ENCODE data around the gene OXLD1.

OXLD1 gene

GRCh38 chr17:81666342-81667191 is at the start of gene OXLD1, which contains the start of gene CCDC137:
TSS of gene OXLD1 (minus strand) at chr17:81666605. CDS start at chr17:81666577, 28 bp downstream.
TSS of gene CCDC137 (plus strand) at chr17:81666737. CDS start at chr17:81666767, 30 bp downstream.
- ATAC-seq, result peak; percentile 97 to 98

DNA sequence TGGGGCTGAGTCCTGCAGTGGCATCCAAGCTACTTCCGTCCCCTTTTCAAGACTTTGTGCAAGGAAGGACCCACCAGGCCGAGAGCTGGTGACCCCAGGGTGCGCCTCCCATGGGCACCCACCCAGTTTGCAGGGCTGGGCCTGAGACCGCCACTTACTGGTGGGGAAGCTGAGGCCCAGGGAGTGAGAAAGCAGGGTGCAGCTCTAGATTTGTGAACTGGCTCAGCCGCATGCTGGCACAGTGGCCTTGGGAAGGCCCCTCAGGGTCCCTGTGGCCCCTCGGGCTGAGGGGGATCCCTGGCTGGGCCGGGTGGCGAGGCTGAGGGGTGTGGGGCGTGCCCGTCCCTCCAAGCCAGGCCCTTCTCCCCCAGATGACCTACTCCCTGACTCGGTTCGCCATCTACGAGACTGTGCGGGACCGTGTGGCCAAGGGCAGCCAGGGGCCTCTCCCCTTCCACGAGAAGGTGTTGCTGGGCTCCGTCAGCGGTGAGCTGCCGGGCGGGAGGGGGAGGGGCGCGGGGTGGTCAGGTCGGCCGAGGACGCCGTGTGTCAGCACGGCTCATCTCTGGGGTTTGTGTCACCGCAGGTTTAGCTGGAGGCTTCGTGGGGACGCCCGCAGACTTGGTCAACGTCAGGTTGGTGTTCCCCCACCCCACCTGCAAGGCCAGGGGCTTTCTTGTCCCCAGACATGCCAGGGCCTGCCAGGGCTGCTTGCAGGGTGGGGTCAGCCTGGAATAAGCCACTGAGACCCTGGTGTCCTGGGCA is 48.9 kb upstream of the OXLD1 start:
- no peak for ATAC-seq

DNA sequence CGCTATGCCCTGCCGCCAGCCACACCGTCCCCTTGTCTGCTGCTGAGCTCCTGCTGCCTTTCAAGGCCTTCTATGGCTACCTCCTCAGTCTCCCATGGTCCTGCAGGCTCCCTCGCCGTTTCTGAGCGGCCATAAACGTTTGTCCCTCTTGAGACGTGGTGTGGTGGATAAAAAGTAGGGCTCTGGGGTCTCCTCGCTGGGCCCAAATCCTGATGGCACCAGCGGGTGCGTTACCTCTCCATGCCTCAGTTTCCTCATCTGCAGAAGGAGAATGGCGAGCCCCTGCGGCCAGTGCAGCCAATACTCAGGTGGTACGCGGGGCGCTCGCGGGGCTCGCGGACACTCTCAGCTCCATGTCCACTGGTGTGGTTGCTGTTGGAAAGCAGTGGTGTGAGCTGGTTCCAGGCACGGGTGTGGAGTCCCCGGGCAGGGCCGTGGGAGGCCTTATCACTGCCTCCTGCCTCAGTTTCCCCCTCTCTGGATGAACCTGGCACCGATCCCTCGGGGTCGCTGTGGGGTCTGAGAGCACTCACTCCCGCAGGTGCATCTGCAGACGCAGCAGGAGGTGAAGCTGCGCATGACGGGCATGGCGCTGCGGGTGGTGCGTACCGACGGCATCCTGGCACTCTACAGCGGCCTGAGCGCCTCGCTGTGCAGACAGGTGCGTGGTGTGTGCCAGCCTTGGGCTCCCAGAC is 48.2 kb upstream of the OXLD1 start:
- ATAC-seq, result no peak

DNA sequence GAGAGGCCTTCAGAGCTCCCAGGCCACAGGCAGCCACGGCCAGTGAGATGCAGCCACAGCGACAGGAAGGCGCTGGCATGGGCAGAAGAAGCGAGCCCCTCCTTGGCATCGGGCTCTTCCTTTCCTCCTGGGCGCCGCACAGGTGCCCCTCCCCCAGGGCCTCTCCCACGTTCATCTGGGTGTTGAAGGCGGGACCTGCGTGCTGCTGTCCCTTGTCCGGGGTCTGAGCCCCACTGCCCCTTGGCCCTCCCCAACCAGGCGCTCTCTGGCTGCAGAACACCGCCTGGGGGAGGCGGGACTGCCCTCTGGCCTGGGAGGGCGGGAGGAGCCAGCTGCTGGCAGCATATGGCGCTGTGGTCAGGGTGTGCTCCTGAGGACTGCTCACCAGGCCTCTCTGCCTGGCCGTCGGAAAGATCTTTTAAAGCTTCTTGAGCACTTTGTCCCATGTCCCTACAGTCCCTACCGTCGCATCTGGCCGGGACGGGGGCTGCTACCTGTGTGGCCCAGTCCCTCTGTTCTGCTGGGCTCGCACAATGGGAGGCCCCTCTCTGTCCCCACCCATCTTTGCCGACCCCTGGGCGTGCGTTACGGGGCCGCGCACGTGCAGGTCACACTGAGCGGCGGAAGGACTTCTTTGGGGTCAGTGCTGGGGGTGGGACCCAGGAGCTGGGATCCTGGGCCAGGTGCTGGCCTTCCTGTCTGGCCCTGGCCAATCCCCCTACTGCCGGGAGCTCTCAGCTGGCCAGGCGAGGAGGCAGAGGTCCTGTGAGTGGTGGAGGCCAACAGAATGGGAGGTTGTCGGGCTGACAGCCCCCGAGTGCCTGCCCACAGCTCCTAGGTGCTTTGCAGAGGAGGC is 47.4 kb upstream of the OXLD1 start:
- ATAC-seq, result no peak

GRCh38 chr17:81713004-81713555 is 46.7 kb upstream of the OXLD1 start:
- no peak for ATAC-seq

DNA sequence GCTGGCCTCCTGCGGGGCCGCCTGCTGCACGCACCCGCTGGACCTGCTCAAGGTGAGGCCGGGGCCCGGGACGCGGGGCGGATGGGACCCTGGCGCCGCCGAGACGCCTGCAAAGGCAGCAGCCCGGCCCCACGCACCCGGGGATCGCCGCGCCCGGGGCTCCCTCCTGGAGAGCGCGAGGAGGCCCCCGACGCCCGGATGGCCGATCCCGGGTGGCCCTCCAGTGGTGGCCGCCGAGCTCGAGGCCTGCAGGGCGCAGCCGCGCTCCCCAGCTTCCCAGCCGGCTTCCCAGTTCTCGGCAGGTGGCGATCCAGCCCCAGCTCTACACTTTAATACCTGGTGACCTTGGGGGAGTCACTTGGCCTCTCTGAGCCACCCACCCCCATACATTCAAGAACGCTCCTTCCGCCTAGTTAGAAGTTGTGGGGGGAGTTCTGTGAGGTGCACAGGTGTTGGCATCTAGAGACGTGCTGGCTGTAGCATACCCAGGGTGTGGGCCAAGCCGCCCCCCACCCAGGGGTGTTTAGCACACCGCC is 46.1 kb upstream of the OXLD1 start:
- ATAC-seq, result peak in 1 of 2 donors; percentile 5

DNA sequence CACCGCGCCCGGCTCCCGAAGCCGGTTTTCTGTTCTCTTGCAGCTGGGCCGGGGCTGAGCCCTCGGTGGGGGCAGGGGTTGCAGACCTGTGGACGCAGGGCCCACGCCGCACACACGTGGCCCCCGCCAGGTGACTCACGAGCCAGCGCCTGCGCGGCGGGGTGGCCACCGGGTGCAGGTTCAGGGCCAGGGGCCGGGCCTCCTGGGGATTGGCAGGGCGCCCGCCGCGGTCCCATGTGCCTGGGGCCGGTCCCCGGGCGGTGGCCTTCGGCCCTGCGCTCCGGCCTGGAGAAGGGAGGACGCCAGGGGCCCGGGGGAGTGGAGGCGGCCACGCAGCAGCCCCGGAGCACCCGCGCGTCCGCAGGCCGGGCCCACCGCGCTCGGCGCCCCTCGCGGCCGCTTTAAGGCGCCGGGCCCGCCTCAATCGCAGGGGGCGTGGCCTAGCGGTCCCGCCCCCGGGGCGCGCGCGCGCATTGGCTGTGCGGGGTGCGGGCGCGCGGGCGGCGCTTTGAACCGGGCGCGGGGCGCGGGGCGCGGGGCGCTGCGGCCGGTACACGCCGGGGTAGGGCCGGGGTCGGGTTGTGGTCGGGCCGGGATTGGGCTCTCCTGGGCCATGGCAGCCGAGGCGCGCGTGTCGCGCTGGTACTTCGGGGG is 45.5 kb upstream of the OXLD1 start, which contains the start of gene SLC25A10:
Gene SLC25A10 (plus strand): TSS at position 471 of the 654 bp plus-strand sequence. CDS start 143 bp downstream, at position 614.
- ATAC-seq, result peak; percentile 88 to 89

DNA sequence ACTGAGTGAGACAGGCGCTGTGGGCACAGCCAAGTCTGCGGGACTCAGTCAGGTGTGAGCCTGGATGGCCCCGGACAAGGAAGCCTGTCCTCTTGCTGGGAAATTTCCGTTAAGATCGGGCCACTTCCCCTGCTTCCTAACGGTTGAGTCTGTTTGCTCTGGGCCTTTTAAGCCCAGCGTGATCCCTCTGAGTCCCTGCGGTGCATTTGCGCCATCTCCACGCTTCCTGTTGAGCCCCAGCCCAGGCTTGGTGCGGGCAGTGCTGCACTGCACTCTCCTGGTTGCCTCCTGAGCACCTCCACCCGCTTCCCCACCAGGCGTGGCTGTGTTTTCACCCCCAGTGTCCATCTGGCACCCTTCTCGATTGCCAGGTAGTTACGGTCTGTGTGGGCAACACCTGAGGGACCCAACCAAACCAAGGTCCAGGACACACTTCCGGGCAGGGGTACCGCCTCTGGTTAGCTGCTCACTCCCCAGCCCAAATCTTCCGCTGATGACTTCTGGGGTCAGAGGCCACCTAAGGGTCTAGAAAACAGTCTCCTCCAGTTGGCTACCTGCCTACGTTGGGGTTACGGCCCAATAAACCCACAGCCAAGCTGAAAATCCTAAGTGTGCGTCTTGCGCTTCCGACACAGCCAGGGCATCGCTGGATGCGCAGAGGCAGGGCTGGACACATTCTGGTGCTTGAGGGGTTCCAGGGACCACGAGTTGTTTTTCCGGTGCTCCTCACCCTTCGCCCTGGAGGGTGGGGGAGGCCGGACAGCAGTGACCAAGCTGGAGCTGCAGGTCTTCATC is 44.3 kb upstream of the OXLD1 start:
- ATAC-seq, result no peak

- no peak for ATAC-seq
Observed at GRCh38 chr17:81708739-81709185, 42.4 kb upstream of the OXLD1 start.

DNA sequence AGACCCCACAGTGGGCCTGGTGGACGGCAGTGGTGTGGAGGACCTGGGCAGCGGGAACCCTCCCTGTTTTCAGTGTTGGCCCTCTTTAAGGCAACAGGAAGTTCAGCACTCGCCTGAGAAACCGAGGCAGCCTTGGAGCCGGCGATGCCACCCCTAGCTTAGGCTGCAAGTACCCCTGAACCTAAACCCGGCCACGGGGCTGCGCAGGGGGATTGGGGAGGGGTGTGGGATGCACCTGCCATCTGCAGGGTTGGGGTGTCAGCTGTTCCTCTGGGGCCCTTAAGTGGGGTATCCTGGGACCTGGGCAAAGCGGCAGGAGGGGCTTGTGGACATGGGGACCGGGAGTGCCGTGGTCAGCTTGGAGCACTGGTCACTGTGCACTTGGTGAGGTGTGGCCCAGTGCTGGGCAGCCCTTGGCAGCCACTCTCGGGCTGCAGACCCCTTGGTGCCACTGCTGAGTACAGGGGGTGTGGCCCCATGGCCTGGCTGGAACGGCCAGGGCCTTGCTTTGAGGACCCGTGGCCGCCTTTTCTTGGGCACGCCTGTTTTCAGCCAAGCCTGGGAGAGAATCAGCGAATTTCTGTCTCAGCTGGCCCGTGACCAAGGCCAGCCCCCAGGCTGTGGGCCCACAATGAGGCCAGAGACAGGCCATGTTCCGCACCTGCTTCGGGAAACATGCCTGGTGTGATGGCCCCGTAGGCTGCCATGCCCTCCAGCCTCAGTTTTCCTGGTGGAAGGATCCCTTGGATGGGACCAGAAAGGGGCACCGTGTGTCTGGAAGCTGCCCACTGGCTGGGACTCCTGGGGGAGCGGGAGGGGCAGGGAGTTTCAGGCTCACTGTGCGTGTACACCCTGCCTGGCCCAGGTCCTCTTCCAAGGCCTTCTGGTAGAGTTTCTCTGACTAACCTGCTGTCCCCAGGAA is 41.6 kb upstream of the OXLD1 start:
- ATAC-seq, result no peak

GRCh38 chr17:81706757-81707624 is 40.6 kb upstream of the OXLD1 start:
- ATAC-seq, result no peak

- no peak for ATAC-seq
Observed at GRCh38 chr17:81706232-81706611, 39.8 kb upstream of the OXLD1 start.

- no peak for ATAC-seq
Observed at GRCh38 chr17:81705518-81706231, 39.3 kb upstream of the OXLD1 start.

DNA sequence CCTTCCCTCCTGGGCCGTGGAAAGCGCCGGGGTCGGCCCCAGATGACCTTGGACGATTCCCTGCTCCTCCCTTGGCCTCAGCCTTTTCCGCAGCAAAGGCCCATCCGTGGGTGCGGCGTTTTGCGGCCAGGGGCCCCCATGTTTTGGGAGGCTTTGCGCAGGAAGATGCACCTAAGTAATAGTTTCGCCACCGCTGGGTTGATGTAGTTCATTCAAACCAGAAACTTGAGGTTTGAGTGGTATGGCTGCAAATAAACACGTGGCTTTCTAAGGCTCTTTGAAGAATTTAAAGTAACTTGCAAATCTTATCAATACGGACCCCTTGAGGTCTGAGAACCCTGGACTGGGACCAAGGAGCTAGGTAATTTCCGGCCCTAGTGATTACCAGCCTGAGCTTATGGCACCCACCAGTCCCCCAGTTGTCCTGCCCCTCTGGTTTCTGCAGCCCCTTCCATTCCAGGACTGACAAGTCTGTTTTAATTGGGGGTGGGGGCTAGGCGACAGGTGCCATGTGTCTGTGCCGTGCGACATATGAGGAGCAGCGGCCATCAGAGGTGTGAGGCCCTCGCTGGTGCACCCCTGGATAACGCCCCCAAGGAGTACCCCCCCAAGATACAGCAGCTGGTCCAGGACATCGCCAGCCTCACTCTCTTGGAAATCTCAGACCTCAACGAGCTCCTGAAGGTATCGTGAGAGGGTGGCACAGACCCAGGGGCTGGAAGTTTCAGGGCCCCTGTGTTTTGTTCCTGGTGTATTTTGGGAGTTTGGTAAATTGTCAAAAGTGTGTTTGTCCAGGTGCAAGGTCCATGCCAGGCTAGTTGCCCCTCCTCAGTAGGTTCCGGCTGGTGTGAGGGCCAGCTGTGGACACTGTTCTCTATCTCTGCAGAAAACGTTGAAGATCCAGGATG is 37.6 kb upstream of the OXLD1 start:
- peak; percentile 2 to 7 for ATAC-seq

DNA sequence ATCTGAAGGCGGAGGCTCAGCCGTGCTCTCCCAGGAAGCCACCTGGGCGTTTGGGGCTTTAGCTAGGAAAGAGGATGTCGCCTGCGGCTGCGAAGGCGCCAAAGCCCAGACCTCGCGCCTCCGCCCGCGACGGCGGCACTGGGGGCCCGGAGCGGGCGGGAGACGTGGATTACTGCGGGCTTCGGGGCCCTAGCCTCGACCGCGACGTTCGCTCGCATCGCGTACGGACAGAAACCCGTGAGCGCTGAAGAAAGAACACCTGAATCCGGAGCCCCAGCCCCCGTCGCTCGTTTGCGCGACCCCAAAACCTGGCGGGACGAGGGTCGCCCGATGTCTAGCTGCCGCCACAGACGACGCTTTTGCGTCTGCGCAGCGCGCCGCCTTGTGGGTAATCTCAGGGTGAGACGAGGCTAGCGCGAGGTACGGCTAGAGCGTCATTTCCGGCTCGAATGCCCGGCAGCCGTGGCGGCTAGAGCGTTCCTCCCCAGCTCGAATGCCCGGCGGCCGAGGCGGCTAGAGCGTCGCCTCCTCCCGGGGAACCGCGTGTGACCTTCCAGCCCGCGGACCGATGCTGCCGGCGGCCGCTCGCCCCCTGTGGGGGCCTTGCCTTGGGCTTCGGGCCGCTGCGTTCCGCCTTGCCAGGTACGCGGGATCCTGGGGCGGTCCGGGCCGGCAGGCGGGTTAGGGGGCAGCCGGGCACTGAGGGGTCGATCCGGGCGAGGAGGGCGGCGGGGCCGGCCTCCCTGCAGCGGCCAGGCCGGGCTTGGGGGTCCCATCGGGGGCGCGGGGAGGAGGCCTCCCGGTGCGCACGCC is 36.7 kb upstream of the OXLD1 start, which contains the start of gene MRPL12:
Gene MRPL12 (plus strand): TSS at position 434 of the 813 bp plus-strand sequence. CDS start 135 bp downstream, at position 569.
- ATAC-seq, result peak; percentile 92 to 93

All from activated CD4-positive, CD25-positive, alpha-beta regulatory T cell treated with anti-CD3 and anti-CD28 coated beads, Interleukin-2, amount 50 U/mL, for 24 hours (primary cell).